OCI-LY7 (cell line): ENCODE measurements around the gene BZW1.

ENCODE experiments used
- CTCF ChIP-seq: fragments of 200-600 bp; sonication (generic); conservative IDR thresholded peaks from 2 replicates; pipeline ENCODE4 v1.5.1; 2014; ENCODE audit warnings: mild to moderate bottlenecking, antibody characterized with exemption, low read length, moderate library complexity, mixed read lengths
- EZH2phosphoT487 ChIP-seq: fragments of 200-600 bp; sonication (generic); IDR thresholded peaks from 2 replicates; pipeline ENCODE4 v1.6.1; 2018; ENCODE audit warnings: low read depth, borderline replicate concordance, mild to moderate bottlenecking, mixed run types, antibody characterized with exemption, low read length, moderate library complexity, mixed read lengths

DNA sequence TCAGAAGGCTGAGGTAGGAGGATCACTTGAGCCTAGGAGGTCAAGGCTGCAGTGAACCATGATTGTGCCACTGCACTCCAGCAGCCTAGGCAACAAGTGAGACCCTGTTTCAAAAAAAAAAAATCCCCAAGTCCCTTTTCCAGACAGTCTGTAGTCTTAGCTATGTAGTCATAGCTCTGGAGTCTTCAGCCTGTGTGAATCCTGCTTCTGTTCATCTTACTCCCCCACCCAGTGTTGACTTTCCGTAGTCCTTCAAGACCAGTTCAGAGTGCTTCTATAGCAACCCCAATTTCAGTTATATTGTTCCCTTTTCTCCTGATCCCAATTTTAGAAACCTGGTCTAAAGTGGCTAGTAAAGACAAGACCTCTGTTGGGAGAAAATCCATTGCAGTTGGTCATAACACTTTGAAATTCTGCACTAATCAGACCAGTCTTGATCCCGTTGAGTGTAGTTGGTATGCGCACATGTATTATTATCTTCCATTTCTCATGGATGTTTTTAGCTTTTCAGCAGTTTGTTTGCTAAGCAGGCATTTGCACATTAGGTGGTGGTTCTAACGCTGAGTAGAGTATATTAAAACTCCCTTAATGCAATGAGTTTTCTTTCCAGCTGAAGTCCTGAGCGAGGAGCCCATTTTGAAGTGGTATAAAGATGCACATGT lies 9.0 kb downstream of the BZW1 start:
- TF ChIP-seq CTCF (no peak), EZH2phosphoT487 (no peak)
